NCI-H2196 treated with DMSO at 0.1 percent for 48 hours (cell line): ENCODE data around the gene FCGR3A.
"Not testable (repeated sequence)": the region's sequence is repeated elsewhere in the genome, so short reads cannot be mapped to it uniquely, and the experiment has no call there.

Experiments
- DNase-seq: peaks from one replicate; lab custom pipeline; 2025; ENCODE audit not compliant: unreplicated experiment; lab: John Stamatoyannopoulos, UW

Gene FCGR3A

GRCh38 chr1:161531986-161532643, 17.5 kb downstream of the FCGR3A start:
- DNase-seq: no peak

GRCh38 chr1:161530671-161531641, 18.7 kb downstream of the FCGR3A start:
- DNase-seq: peak; percentile 60

GRCh38 chr1:161530158-161530557, 19.5 kb downstream of the FCGR3A start:
- not testable (repeated sequence) for DNase-seq

- not testable (repeated sequence) for DNase-seq
These were observed 20.0 kb downstream of the FCGR3A start for GRCh38 chr1:161529463-161530104.

- not testable (repeated sequence) for DNase-seq
These were observed 21.1 kb downstream of the FCGR3A start for GRCh38 chr1:161528550-161528949.

GRCh38 chr1:161525918-161526317, 23.7 kb downstream of the FCGR3A start:
- not testable (repeated sequence) for DNase-seq

- DNase-seq: not testable (repeated sequence)
These were observed 24.3 kb downstream of the FCGR3A start for GRCh38 chr1:161525321-161525720.

- DNase-seq: not testable (repeated sequence)
These were observed 24.8 kb downstream of the FCGR3A start for GRCh38 chr1:161524742-161525291.

- peak; percentile 10 for DNase-seq
These were observed 25.5 kb downstream of the FCGR3A start, which contains the start of gene HSPA6 for GRCh38 chr1:161523817-161524741. TSS of gene HSPA6 (plus strand) at chr1:161524540. CDS start at chr1:161524659, 119 bp downstream.

GRCh38 chr1:161523041-161523816, 26.4 kb downstream of the FCGR3A start:
- not testable (repeated sequence) for DNase-seq

GRCh38 chr1:161513953-161514352, 35.7 kb downstream of the FCGR3A start:
- DNase-seq: not testable (repeated sequence)

- DNase-seq: not testable (repeated sequence)
These were observed 36.2 kb downstream of the FCGR3A start for GRCh38 chr1:161513448-161513780.

- DNase-seq: not testable (repeated sequence)
These were observed 36.8 kb downstream of the FCGR3A start for GRCh38 chr1:161512636-161513447.

GRCh38 chr1:161511756-161512060, 37.9 kb downstream of the FCGR3A start:
- no peak for DNase-seq

GRCh38 chr1:161511018-161511755, 38.4 kb downstream of the FCGR3A start:
- no peak for DNase-seq

- DNase-seq: no peak
These were observed 39.1 kb downstream of the FCGR3A start for GRCh38 chr1:161510477-161510876.

- DNase-seq: no peak
These were observed 43.0 kb downstream of the FCGR3A start for GRCh38 chr1:161506336-161507223.
